Stimulated activated CD4-positive, alpha-beta T cell treated with anti-CD3 and anti-CD28 coated beads, Interleukin-1b, Interleukin-23, amount 100 ng/mL, for 4 hours (primary cell): ENCODE measurements around the gene OR51I1.

Experiments
- DNase-seq, 2 donors: peaks; one replicate each; pipeline ENCODE4 v3.0.0-alpha.2; 2020; ENCODE audit warnings: low read depth in 2 of 2

OR51I1 gene, protein sequence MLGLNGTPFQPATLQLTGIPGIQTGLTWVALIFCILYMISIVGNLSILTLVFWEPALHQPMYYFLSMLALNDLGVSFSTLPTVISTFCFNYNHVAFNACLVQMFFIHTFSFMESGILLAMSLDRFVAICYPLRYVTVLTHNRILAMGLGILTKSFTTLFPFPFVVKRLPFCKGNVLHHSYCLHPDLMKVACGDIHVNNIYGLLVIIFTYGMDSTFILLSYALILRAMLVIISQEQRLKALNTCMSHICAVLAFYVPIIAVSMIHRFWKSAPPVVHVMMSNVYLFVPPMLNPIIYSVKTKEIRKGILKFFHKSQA

DNA sequence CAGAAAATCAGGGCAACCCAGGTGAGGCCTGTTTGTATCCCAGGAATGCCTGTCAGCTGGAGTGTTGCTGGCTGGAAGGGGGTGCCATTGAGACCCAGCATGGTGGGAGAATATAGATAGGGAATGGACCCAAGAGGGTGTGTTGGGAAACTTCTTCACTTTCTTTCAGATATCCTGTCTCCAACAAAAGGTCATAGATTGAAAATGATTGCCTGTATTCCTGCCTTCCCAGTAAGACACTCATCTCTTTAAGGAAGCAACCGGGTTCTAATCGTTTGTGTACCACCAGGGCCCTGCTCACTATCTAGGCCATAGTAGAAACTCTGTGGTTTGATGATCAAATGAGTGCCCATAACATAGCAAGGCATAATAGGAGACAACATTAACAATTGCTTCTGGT lies at the start of gene OR51I1:
OR51I1 (minus strand) TSS at position 101 of the 400 bp plus-strand sequence; CDS start at position 101, 0 bp downstream.
- DNase-seq: no peak

DNA sequence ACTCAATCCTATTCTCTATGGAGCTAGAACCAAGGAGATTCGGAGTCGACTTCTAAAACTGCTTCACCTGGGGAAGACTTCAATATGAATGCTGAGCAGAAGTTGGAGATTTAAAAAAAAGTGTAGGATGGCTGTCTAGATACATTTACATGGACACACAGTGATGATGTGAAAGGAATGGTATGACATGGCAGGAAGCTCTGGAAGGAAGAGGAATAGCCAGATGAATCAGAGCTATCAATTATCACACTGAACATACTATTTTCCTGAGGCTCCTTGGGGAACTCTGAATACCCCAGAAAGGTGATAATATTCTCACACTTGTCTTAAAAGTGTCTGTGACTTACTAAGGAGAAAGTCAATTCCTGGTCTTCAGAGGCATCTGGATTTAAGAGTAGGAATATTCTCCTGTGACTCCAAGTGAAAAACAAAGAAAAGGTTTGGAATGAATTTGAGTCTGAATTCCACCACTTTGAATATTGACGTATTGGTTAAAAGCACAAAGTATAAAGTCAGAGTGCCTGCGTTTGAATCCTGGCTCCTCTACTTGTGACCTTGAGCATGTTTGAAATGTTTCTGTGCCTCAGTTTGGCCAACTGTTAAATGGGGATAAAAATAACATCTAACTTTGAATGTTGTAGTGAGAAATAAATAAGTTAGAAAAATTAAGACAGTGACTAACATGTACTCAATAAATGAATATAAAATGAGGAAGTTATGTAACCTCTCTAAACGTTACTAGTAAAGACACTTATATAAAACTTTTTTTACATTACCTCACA lies 48.5 kb upstream of the OR51I1 start:
- no peak for DNase-seq

DNA sequence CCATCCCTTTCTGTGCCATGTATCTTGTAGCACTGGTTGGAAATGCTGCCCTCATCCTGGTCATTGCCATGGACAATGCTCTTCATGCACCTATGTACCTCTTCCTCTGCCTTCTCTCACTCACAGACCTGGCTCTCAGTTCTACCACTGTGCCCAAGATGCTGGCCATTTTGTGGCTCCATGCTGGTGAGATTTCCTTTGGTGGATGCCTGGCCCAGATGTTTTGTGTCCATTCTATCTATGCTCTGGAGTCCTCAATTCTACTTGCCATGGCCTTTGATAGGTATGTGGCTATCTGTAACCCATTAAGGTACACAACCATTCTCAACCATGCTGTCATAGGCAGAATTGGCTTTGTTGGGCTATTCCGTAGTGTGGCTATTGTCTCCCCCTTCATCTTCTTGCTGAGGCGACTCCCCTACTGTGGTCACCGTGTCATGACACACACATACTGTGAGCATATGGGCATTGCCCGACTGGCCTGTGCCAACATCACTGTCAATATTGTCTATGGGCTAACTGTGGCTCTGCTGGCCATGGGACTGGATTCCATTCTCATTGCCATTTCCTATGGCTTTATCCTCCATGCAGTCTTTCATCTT lies 47.6 kb upstream of the OR51I1 start:
- DNase-seq: no peak

DNA sequence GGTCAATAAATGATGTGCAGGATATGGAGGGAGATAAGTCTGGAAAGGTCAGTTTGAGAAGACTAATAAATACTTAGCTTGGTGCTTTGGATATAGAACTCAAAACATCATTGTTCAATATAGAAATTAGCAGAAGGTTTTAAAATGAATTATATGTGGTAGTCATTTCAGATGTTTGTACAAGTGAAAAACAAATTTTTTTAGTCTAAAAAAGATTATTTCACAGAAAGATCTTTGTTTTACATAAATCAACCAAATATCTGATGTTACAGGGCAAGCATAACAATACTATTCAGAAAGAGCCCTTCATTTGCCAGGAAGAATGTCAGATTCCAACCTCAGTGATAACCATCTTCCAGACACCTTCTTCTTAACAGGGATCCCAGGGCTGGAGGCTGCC lies 47.1 kb upstream of the OR51I1 start, which contains the start of gene OR52D1:
OR52D1 (plus strand) TSS at position 301 of the 400 bp plus-strand sequence; CDS start at position 323, 22 bp downstream.
- no peak for DNase-seq

DNA sequence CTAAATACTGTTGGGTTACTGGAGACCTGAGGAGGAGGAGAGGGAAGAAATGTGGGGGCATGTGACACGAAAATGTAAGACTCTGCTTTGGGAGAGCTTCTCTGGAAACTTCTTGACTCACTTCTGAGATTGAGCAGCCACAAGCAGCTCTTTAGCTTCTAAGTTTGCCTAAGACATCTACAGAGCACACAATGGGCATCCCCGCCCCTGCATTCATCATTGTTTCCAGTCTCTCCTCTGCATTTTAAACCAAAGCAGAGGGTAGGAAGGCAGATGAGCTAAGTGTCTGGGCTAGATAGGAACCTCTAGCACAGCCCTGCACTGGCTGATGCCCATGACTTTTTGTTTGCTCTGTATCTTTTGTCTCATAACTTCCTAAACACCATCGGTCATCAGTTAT lies 45.1 kb upstream of the OR51I1 start:
- no peak for DNase-seq

DNA sequence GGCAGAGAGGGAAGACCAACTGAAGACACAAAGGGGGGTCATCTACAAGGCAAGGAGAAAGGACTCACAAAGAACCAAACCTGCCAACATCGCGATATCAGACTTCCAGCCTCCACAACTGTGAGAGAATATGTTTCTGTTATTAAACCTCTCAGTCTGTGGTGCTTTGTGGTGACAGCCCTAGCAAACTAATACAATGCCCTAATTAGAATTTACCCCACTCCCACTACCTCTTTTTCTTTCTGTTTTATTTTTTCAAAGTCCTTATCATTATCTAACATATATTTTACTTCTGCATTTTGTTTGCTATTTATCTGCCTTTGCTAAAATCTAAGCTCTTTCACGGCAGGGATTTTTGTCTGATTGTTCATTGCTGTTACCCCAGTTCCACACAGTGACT lies 44.7 kb upstream of the OR51I1 start:
- DNase-seq: no peak

DNA sequence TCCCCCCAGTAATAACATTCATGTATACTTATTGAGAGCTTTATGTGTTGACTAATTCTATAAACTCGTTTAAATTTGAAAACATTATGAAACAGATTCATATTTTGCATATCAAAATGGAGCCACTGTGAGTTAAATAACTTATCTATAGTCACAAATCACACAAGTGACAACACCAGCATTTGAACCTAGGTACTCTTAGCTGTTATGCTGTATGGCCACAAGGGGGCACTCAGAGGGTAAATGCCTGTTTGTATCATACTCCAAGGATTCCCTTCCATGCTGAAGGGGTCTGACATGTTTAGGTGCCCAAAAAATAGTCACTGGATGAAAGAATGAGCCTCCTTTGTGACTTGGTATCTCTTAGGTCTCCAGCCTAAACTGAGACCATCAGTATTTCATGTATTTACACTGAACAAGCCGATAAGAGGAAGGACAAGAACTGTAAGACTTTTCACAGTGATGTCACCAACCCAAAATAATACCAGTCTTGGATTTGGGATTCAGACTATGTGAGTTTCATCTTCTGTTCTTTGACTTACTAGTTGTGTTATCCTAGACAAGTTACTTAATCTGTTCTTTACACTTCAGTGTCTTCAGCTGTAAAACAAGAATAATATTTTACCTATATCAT lies 35.0 kb upstream of the OR51I1 start:
- DNase-seq: peak in 1 of 2 donors; percentile 5

DNA sequence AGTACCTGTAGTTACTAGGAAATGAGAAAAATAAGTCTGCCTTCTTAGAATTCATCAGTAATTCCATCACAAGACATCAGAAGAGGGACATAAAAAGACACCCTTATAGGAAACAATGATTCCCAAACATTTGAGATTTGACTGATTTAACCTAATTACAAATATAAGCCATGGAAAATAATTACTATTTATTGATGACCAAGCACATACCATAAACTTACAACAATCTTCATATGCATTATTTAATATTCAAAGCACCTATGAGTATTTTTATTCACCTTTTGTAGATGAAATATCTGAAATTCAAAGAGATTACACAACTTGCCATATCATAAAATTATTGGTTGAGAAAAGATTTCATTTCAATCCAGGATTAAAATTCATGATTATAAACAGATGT lies 32.6 kb upstream of the OR51I1 start:
- DNase-seq: no peak

DNA sequence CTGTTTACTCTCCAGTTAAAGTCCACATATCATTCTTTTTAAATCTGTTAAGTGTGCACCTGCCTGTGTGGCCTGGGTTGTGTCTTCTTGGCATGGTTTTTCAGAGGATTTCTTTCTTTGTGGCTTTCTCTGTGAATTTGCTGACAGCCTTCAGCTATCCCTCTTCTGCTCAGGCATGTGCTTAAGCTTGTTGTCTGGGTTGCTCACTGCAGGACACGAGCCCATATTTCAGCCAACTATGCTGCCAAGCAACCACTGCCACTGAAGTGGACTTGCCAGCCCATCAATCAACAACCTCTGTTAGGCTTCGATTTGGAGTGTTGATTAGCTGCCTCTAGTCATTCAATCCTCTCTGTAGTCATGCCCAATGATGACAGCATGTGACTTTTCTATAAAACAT lies 26.2 kb upstream of the OR51I1 start:
- DNase-seq: no peak

DNA sequence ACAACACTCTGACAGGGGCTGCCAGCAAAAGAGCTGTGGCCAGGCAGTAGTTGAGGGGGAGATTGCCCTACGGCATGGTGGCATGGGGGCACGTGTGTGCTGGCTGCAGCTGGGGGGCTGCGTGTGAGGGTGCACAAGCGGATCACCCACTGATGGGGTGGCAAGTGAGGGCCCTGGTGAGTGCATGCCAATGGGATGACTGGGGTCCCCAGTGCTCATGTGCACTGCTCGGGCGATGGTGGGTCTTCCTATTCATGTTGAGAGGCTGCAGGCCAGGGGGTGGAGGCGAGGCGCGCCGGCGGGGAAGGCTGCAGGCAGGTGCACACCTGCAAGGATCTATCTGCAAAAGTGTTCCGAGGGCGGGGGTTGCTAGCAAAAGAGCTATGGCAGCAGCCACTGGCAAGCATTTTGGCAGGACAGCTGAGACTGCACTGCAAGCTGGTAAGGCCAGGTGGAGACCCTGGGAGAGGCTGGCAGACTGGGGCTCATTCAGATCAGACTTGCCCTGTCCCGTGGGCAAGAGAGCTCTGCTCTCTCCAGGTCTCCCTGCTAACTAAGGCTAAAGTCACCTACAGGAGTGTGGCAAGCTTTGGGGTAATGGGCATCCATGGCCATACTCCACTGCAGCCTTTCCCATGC lies 19.8 kb upstream of the OR51I1 start:
- no peak for DNase-seq

DNA sequence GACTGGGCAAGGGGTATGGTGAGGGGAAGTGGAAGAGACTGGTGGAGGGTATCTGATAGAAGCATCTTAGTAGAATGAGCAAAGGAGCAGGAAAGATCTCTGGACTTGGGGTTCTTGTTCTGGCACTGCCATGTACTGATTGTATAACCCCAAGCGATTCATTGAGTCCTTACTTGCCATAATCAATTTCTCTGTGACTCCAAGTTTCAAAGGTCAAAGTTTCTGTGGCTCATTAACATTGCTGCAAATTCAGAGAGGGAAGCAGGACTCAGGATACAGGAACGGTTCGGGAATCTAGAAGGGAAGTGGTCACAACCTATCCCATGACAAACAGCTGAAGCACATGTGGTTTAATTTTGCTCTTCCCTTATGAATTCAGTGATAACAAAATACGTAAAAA lies 8.1 kb upstream of the OR51I1 start:
- no peak for DNase-seq

DNA sequence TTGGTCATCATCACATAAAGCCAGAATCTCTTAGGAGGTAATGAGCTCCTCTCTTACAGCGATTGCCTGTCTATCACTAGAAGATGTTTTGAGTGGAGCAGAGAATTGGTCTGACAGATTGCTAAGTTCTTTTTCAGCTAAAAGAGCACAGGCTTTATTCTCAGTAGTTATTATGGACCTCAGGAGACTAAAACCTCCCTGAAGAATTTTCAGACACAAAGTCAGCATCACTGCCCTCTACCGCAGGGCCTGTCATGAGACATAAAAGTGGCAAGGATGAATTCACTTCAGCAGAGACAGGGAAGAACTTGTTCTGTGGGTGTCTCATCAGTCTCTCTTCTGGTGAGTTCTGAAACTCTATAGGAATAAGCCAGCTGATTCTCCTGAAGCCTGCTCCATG lies 7.7 kb upstream of the OR51I1 start, which contains the start of gene OR51I2:
OR51I2 (plus strand) TSS at position 301 of the 400 bp plus-strand sequence. CDS start 4,166 bp downstream, outside the sequence.
- DNase-seq: no peak

DNA sequence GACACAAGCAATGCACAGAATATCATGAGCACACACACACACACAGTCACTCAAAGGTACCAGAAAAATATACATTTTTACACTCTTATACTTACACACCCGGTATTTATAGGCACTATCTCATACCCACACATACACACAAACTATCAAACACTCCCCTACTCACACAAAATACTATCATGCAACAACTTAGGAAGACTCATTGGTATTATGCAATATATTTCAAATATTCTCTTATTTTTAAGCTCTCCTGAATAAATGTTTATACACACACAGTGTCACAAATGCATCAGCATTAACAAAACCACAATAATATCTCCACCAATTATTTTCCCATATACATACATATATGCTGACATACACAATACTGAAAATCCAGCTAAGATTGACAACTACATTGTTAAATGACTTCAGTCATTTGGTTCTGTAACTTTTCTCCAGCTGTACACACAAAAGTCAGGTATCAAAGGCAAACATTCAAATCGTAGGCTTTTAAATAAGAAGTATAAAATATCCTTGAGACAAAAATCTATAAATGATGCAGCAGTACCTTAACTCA lies 2.6 kb upstream of the OR51I1 start:
- DNase-seq: no peak

DNA sequence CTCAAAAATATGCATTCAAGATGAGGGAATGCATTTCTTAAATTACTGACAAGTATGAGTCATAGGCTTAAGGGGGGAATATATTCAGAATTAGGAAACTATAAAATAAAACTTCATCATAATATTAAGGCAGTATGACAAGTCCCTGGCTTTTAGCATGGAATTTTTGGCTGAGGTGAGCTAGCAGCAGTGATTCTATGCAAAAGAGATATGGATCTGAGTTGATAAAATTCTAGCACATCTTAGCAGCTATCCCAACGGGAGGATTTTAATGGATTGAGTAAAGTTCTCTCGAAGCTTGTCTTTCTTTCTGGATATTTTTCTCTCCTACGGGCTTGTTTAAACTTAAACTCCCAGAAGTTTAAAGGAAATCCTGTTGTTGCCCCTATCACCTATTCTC lies 18.2 kb downstream of the OR51I1 start:
- DNase-seq: no peak

DNA sequence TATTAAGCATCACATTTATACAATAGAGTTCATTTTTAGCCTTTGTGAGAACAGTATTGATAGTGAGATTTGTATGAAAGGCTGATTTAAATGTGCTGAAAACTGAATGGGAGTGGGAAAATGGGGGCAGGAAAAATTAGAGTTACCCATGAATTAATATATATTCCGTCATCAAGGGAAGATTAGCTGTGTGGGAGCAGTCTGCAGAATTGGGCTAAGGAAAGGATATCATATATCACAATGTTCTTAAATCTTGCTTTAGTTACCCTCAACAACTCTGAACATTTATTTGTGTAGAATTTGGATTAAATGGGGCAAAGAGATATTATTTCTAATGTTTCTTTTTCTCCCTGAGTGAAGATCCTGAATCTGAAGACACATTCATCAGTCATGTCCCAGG lies 19.5 kb downstream of the OR51I1 start, which contains the start of gene OR51Q1:
OR51Q1 (plus strand) TSS at position 301 of the 400 bp plus-strand sequence; CDS start at position 391, 90 bp downstream.
- DNase-seq: no peak

DNA sequence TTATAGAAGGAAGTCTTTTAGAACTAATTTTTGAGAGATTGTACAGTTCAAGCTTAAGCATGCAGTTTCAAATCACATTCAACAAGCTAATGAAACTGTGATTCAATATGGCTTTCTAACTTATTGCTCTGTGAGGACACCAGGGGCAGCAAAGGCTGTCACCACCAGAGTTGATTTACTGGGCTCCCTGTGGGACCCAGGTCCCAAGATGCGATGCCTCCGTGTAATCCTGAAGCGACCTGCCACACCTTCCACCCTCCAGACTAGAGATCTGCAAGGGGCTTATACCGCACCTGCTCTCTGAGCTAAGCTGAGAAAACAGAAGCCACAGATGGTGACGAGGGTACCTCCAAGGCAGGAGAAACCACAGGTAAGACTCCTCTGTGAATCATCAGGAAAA lies 20.3 kb downstream of the OR51I1 start:
- DNase-seq: no peak

DNA sequence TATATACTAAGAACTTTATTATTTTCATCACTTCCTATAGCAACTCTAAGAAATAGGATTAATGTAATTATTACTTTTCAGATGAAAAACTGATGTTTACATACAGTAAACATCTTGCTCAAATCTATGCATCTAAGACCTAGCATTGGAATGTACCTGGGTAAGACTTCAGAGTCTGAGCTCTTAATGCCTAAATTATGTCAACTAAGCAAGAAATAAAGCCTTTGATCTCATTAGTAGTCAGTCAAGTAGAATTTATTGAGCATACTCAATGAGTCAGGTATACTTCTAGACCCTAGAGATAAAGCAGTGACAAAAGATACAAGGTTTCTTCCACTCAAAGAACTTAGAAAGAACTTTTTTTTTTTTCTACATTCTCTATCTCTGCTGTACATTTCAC lies 36.1 kb downstream of the OR51I1 start:
- no peak for DNase-seq

DNA sequence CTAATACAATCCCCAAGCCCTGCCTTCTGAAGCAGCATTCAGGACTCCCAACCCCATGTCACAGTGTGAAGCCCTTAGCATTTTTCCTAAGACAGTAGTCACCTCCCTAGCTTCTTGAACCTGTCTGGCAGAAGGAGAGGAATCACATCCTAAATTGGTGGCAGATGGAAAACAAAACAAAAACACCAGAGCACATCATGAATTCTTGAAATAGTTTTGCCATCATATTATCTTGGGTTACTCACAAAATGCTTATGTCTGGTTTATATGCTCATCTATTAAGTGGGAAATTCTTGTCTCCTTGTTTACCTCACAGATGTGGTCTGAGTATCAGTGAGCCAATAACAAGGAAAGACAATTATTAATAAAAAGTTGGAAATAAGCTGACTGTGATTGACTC lies 42.4 kb downstream of the OR51I1 start:
- no peak for DNase-seq

DNA sequence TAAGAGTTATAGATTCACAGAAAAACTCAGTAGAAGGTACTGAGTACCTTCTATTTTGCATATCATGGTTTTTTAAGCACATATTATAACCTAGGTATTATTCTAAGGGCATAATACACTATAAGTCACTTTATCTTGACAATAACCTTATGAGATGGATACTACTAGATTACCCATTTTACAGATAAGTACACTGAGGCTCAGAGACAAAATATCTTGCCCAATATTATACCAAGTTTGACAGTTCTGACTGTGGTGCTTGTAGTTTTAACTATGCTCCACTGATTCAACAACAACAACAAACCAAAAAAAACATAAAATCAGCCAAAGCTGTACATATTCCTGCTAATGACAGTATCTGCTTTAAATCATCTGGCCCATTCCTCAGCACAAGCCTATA lies 47.2 kb downstream of the OR51I1 start:
- DNase-seq: no peak
